C4-2B (cell line): ENCODE measurements around the gene TMEM107.

Experiments
- H3K27ac ChIP-seq: fragments of 450-650 bp; 2 replicates; pipeline ENCODE4 v1.5.1; 2017
- CTCF ChIP-seq: fragments of 450-650 bp; conservative IDR thresholded peaks from 2 replicates; pipeline ENCODE4 v1.5.1; 2017; ENCODE audit warnings: mild to moderate bottlenecking
- ZFX ChIP-seq: fragments of 450-650 bp; IDR thresholded peaks from 2 replicates; pipeline ENCODE4 v1.6.1; 2017

TMEM107 gene

DNA sequence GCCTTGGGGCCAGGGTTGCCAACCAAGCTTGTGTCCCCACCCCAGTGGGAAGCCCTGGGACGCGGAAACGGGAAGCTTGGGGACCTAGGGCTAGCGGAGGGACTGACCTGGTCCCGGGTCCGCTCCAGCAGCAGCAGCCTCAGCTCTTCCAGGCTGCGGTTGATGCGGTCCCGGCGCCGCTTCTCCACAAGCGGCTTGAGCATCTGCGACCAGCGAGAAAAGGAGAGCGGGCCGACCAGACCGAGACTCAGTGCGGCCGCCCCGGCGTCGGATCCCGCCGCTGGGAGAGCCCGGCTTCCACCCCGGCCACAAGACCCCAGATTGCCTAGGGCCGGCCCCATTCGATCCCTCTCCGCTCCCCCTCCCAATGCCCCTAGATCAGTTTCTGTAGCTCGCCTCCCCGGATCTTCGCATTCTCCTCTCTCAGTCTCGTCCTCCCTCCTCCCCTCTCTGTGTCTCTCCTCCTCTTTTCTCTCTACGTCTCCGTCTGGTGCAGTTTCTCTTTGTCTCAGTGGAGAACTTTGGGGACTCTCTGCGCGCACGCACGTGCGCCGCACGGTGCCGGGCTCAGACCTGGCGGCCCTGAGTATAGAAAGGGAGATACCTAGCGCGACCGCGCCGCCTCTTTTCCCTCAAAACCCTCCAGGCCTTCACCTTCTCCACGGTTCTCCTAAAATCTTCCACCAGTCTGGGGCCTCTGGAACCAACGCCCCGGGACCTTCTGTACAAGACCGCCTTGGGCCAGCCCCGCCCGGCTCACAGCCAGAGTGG is 53.1 kb downstream of the TMEM107 start:
- H3K27ac ChIP-seq = no peak overlapping the region
- TF ChIP-seq ZFX = no peak
- TF ChIP-seq CTCF = no peak
